Kidney glomerular epithelial cell (primary cell): ENCODE data around the gene MEIOSIN.
"Not testable (repeated sequence)": the region's sequence is repeated elsewhere in the genome, so short reads cannot be mapped to it uniquely, and the experiment has no call there.

Experiments used
- DNase-seq: peaks from one replicate; lab custom pipeline; 2025; lab: John Stamatoyannopoulos, UW

The MEIOSIN gene

GRCh38 chr19:45733160-45733810 lies at the start of gene MEIOSIN:
Gene MEIOSIN, plus strand, starts transcription at chr19:45733439. Its CDS starts 1,938 bp downstream, at chr19:45735377.
- no peak for DNase-seq

GRCh38 chr19:45685045-45685444 lies 48.2 kb upstream of the MEIOSIN start:
- DNase-seq, result not testable (repeated sequence)

- DNase-seq, result no peak
Measured at GRCh38 chr19:45687599-45687998, 45.6 kb upstream of the MEIOSIN start.

GRCh38 chr19:45691516-45692186 lies 41.6 kb upstream of the MEIOSIN start, which contains the start of gene SNRPD2:
Gene SNRPD2, minus strand, starts transcription at chr19:45691953. Its CDS starts 65 bp downstream, at chr19:45691888.
- DNase-seq, result peak; percentile 95

GRCh38 chr19:45692187-45693105 lies 40.8 kb upstream of the MEIOSIN start, which contains the start of gene QPCTL:
Gene QPCTL, plus strand, starts transcription at chr19:45692666. Its CDS starts 38 bp downstream, at chr19:45692704.
- peak; percentile 100 for DNase-seq

- DNase-seq, result peak; percentile 24
Measured at GRCh38 chr19:45693106-45693788, 40.0 kb upstream of the MEIOSIN start.

- no peak for DNase-seq
Measured at GRCh38 chr19:45701676-45702075, 31.6 kb upstream of the MEIOSIN start.

GRCh38 chr19:45705115-45705514 lies 28.1 kb upstream of the MEIOSIN start:
- no peak for DNase-seq

GRCh38 chr19:45705710-45706415 lies 27.4 kb upstream of the MEIOSIN start:
- no peak for DNase-seq

GRCh38 chr19:45710356-45711130 lies 22.7 kb upstream of the MEIOSIN start:
- DNase-seq, result no peak

- DNase-seq, result no peak
Measured at GRCh38 chr19:45711851-45712698, 21.2 kb upstream of the MEIOSIN start.

GRCh38 chr19:45712699-45713067 lies 20.6 kb upstream of the MEIOSIN start:
- DNase-seq, result no peak

- no peak for DNase-seq
Measured at GRCh38 chr19:45713141-45713540, 20.1 kb upstream of the MEIOSIN start.

- DNase-seq, result no peak
Measured at GRCh38 chr19:45715139-45715538, 18.1 kb upstream of the MEIOSIN start.

- peak; percentile 34 for DNase-seq
Measured at GRCh38 chr19:45716359-45717130, 16.7 kb upstream of the MEIOSIN start.

GRCh38 chr19:45717131-45717982 lies 15.9 kb upstream of the MEIOSIN start:
- DNase-seq, result peak; percentile 97

GRCh38 chr19:45717983-45718650 lies 15.1 kb upstream of the MEIOSIN start:
- DNase-seq, result no peak
